Measurements from ENCODE around the gene SF3B3.
A peak's percentile ranks its signal among the peaks of the same experiment; 100 is the strongest.

SF3B3 gene

DNA sequence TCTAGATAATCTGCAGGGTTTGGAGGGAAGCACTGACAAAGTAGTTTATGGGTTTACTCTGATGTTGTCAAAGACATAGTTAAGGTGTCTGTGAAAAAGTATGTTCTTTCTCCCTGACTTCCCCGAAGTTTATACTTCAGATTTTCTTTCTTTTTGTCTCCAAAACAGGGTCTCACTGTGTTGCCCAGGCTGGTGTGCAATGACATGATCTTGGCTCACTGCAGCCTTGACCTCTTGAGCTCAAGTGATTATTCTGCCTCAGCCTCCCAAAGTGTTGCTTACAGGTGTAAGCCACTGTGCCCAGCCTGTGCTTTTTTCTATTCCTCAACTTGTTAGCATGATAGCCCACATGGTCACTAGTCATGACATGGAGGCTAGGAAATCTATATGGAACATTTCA lies 20.9 kb downstream of the SF3B3 start:
- TF ChIP-seq, protein P1, sequence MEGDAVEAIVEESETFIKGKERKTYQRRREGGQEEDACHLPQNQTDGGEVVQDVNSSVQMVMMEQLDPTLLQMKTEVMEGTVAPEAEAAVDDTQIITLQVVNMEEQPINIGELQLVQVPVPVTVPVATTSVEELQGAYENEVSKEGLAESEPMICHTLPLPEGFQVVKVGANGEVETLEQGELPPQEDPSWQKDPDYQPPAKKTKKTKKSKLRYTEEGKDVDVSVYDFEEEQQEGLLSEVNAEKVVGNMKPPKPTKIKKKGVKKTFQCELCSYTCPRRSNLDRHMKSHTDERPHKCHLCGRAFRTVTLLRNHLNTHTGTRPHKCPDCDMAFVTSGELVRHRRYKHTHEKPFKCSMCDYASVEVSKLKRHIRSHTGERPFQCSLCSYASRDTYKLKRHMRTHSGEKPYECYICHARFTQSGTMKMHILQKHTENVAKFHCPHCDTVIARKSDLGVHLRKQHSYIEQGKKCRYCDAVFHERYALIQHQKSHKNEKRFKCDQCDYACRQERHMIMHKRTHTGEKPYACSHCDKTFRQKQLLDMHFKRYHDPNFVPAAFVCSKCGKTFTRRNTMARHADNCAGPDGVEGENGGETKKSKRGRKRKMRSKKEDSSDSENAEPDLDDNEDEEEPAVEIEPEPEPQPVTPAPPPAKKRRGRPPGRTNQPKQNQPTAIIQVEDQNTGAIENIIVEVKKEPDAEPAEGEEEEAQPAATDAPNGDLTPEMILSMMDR (IDR thresholded peaks at IDR 0.05; ENCODE audit: control insufficient read depth, insufficient read depth, low read depth, low read length, missing control alignments), result no peak

DNA sequence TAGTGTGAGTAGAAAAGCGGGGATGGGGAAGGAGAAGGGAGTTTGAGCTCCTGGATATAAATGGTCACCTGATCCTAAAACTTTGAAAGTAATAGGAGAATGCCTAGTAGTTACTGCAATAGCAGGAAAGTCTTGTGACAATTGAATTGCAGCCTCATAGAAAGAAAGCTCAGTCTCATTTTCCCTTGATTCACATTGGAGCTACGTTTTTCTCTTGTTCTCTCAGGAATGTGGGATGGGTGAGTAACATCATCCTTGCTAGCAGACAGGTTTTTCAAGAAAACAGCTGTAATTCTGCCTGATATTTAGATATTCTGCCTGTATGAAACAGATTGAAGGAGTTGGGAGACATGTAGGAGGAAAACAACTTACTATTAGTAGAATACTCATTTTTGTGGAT lies 25.3 kb downstream of the SF3B3 start:
- H3K4me3 ChIP-seq (ENCODE audit: control insufficient read depth, low read depth, low read length), result no peak overlapping the region
- TF ChIP-seq, protein P1 (IDR thresholded peaks at IDR 0.05; ENCODE audit: control insufficient read depth, insufficient read depth, low read depth, low read length, missing control alignments), result no peak
- no peak for DNase-seq (ENCODE audit: low read depth)

More for the DNA sequence above, 20.9 kb downstream of the SF3B3 start:
- no peak overlapping the region for H3K4me3 ChIP-seq (ENCODE audit: control insufficient read depth, low read depth, low read length)
- DNase-seq (ENCODE audit: low read depth), result no peak

DNA sequence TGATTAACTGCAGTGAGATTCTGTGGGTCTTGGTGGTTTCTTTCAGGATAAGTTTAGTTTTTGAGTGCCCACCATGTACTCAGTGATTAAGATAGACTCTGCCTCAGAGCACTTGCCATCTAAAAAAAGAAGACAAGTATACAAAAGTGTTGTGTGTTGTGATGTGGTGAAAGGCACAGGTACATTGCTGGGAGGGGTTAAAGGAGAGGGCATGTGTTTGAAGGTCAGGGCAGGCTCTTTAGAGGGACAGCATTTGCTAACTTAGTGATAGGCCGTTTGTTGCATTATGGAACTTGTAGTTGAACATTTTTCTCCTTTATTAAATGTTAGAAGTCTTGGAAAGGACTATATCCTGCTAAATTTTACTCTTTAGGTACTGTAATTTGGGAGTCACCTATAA lies 26.5 kb downstream of the SF3B3 start:
- DNase-seq (ENCODE audit: low read depth), result no peak
- H3K4me3 ChIP-seq (ENCODE audit: control insufficient read depth, low read depth, low read length), result no peak overlapping the region
- TF ChIP-seq, protein P1 (IDR thresholded peaks at IDR 0.05; ENCODE audit: control insufficient read depth, insufficient read depth, low read depth, low read length, missing control alignments), result no peak

DNA sequence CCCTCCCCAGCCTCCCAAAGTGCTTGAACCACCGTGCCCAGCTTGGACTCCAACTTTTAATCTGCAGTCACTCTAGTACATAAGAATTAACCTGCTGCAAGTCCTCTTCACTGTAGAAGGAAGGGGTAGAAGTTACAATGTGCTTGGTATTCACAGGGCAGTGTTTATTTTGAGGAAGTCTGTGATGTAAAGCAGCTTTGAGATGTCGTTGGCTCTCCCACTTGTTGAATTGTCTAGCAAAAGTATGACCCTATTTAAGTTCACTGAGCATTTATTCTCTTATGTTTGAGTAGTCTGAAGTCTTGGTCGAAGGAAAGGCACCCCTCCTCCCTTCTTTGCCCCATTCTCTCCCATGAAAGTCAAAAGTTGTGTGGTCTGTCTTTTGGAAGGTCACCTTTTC lies 28.2 kb downstream of the SF3B3 start:
- TF ChIP-seq, protein P1 (IDR thresholded peaks at IDR 0.05; ENCODE audit: control insufficient read depth, insufficient read depth, low read depth, low read length, missing control alignments), result no peak
- no peak overlapping the region for H3K4me3 ChIP-seq (ENCODE audit: control insufficient read depth, low read depth, low read length)

DNA sequence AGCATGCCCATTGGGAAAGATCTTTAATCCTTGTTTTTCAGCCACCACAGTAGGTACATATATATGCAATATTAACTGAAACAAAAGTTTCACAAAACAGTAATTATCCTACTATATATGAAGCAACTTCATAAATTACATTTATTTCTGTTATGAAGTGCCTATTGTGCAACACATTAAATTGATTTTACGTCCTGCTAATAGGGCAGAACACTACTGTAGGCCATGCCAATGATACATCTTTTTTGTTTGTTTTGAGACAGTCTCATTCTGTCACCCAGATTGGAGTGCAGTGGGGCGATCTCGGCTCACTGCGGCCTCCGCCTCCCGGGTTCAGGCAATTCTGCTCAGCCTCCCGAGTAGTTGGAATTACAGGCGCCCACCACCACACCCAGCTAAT lies 29.1 kb downstream of the SF3B3 start:
- no peak overlapping the region for H3K4me3 ChIP-seq (ENCODE audit: control insufficient read depth, low read depth, low read length)
- TF ChIP-seq, protein P1 (IDR thresholded peaks at IDR 0.05; ENCODE audit: control insufficient read depth, insufficient read depth, low read depth, low read length, missing control alignments), result no peak
- no peak for DNase-seq (ENCODE audit: low read depth)

More for the DNA sequence above, 28.2 kb downstream of the SF3B3 start:
- no peak for DNase-seq (ENCODE audit: low read depth)

DNA sequence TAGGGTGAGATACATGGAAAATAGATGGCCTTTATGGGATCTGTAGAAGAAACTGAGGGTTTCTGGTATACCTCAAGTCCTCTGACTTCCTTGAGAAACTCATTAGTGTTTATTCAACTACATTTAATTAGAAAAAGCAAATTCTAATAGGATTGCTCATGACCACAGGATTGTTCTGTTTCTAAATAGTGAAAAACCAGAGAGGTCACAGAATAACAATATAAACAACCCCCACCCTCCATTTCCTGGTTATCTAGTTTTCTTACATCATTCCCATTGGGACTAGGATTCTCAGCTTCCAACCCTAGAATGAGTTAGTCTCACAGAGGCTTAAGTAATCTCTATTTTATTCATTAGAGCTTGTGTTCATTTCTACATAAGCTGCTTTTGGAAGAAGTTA lies 30.0 kb downstream of the SF3B3 start:
- peak; percentile 83 for DNase-seq (ENCODE audit: low read depth)
- H3K4me3 ChIP-seq (ENCODE audit: control insufficient read depth, low read depth, low read length), result no peak overlapping the region
- TF ChIP-seq, protein P1 (IDR thresholded peaks at IDR 0.05; ENCODE audit: control insufficient read depth, insufficient read depth, low read depth, low read length, missing control alignments), result no peak

DNA sequence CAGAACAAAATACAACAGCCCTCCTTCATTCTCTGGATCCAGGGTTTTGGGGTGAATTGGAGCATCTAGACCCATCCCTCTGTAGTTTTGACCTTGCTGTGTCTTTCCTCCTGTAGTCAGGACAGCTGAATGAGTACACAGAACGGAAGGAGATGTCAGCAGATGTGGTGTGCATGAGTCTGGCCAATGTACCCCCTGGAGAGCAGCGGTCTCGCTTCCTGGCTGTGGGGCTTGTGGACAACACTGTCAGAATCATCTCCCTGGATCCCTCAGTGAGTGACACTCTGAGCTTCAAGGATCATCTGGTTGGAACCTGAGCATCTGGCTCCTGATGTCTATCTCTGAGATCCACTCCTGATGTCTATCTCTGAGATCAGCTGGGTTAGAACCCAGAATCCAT lies 32.4 kb downstream of the SF3B3 start:
- no peak for DNase-seq (ENCODE audit: low read depth)
- no peak overlapping the region for H3K4me3 ChIP-seq (ENCODE audit: control insufficient read depth, low read depth, low read length)
- TF ChIP-seq, protein P1 (IDR thresholded peaks at IDR 0.05; ENCODE audit: control insufficient read depth, insufficient read depth, low read depth, low read length, missing control alignments), result no peak
